Thyroid gland (tissue), 4 donors: ENCODE data around the gene ARMS2.

Experiments used
- POLR2A ChIP-seq, 2 donors: fragments of 450-650 bp; IDR thresholded peaks; one replicate each; pipeline ENCODE4 v1.6.1; 2017; ENCODE audit warnings: antibody characterized with exemption in 2 of 2, mild to moderate bottlenecking in 2 of 2, moderate library complexity in 1 of 2
- TF ChIP-seq, protein P1 (sequence below), 6 experiments: fragments of 200-600 bp in 3 of 6; fragments of 450-650 bp in 3 of 6; sonication (generic) in 3 of 6; IDR thresholded peaks; one replicate each; pipeline ENCODE4 v1.5.1; 2016 to 2019; ENCODE audit warnings: antibody characterized with exemption in 6 of 6, mild to moderate bottlenecking in 2 of 6, inconsistent platforms in 1 of 6, moderate library complexity in 1 of 6

DNA sequence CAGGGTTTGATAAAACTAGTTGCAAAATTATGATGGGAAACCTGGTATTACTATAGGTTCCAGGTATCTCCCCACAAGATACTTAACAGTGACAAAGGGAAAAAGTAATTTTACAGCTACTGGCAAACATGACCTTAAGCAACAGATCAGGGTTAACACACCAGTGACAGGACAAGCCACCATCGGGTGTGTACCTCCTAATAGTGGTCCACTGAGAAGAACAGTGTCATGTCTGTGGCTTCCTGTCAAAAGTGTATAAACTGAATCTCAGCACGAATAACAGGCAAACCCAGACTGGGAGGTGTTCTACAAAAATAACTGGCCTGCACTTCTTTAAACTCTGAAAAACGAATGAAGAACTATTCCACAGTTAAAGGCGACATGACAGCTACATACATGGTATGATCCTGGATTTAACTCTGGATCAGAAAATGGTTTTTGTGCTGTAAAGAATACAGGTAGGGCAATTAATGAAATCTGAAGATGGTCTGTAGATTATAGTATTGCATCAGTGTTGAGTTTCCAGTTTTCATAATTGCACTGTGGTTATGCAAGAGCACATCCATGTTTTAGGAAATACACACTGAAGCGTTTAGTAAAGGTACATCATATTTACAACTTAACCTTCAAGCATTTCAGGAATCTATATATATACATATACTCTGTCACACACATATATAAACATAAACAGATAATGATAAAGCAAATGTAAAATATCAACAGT lies 32.0 kb upstream of the ARMS2 start:
- TF ChIP-seq, protein P1, sequence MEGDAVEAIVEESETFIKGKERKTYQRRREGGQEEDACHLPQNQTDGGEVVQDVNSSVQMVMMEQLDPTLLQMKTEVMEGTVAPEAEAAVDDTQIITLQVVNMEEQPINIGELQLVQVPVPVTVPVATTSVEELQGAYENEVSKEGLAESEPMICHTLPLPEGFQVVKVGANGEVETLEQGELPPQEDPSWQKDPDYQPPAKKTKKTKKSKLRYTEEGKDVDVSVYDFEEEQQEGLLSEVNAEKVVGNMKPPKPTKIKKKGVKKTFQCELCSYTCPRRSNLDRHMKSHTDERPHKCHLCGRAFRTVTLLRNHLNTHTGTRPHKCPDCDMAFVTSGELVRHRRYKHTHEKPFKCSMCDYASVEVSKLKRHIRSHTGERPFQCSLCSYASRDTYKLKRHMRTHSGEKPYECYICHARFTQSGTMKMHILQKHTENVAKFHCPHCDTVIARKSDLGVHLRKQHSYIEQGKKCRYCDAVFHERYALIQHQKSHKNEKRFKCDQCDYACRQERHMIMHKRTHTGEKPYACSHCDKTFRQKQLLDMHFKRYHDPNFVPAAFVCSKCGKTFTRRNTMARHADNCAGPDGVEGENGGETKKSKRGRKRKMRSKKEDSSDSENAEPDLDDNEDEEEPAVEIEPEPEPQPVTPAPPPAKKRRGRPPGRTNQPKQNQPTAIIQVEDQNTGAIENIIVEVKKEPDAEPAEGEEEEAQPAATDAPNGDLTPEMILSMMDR (IDR thresholded peaks at IDR 0.05): no peak
- no peak for TF ChIP-seq POLR2A (IDR thresholded peaks at IDR 0.05)
